Fibroblast of lung (primary cell): ENCODE measurements around the gene CHM.

Experiments used
- EZH2 ChIP-seq: IDR thresholded peaks from 2 replicates; pipeline ENCODE4 v1.5.1; 2012; ENCODE audit warnings: low read length, control low read depth, mild to moderate bottlenecking; ENCODE audit errors: missing control alignments
- TF ChIP-seq, protein P1 (sequence below), 2 donors: IDR thresholded peaks in 1 of 2; conservative IDR thresholded peaks in 1 of 2; 1 replicate in 1 of 2; 2 replicates in 1 of 2; pipeline ENCODE4 v1.5.1; 2011 to 2012; ENCODE audit warnings: low read length in 2 of 2, control low read depth in 1 of 2, inconsistent platforms in 1 of 2, low read depth in 1 of 2, mild to moderate bottlenecking in 1 of 2

DNA sequence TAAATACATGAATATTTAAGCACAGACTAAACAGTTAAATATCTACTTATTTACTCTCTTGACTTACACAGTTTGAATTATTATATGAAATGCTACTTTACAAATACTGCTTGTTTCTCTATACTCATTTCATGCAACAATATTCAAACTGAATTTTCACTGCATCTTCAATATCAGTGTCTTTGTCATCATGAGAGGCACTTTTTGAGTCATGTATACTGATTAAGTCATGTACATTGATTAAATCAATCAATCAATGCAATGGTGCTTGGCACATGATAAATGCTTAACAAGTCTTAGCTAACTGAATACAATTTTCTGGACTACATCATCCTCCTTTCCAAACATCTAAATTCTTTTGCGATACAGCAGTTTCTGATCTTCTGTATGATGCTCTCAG lies 67.1 kb downstream of the CHM start:
- TF ChIP-seq, protein P1, sequence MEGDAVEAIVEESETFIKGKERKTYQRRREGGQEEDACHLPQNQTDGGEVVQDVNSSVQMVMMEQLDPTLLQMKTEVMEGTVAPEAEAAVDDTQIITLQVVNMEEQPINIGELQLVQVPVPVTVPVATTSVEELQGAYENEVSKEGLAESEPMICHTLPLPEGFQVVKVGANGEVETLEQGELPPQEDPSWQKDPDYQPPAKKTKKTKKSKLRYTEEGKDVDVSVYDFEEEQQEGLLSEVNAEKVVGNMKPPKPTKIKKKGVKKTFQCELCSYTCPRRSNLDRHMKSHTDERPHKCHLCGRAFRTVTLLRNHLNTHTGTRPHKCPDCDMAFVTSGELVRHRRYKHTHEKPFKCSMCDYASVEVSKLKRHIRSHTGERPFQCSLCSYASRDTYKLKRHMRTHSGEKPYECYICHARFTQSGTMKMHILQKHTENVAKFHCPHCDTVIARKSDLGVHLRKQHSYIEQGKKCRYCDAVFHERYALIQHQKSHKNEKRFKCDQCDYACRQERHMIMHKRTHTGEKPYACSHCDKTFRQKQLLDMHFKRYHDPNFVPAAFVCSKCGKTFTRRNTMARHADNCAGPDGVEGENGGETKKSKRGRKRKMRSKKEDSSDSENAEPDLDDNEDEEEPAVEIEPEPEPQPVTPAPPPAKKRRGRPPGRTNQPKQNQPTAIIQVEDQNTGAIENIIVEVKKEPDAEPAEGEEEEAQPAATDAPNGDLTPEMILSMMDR (conservative IDR thresholded peaks at IDR 0.05 in 1 of 2, IDR thresholded peaks at IDR 0.05 in 1 of 2; ENCODE audit: low read depth in 1 of 2, low read length in 2 of 2) = no peak
- no peak for TF ChIP-seq EZH2
